GM15510 (cell line): ENCODE measurements around the gene RNF125.

Experiments
- POLR2A ChIP-seq: IDR thresholded peaks from 3 replicates; pipeline ENCODE4 v1.6.1; 2011; ENCODE audit warnings: borderline replicate concordance; ENCODE audit not compliant: insufficient read length; ENCODE audit errors: extremely low read depth

Gene RNF125

GRCh38 chr18:32018331-32019250, at the start of gene RNF125:
TSS of gene RNF125 (plus strand) at chr18:32018825. CDS start at chr18:32018864, 39 bp downstream.
- TF ChIP-seq POLR2A, result peak; percentile 60

- no peak for TF ChIP-seq POLR2A
These were observed 48.0 kb upstream of the RNF125 start for GRCh38 chr18:31970617-31971016.

GRCh38 chr18:31973929-31974546, 44.6 kb upstream of the RNF125 start:
- TF ChIP-seq POLR2A, result no peak

- no peak for TF ChIP-seq POLR2A
These were observed 42.4 kb upstream of the RNF125 start for GRCh38 chr18:31976242-31976641.

GRCh38 chr18:31977270-31977872, 41.3 kb upstream of the RNF125 start:
- no peak for TF ChIP-seq POLR2A

GRCh38 chr18:31978616-31979015, 40.0 kb upstream of the RNF125 start:
- TF ChIP-seq POLR2A, result no peak

GRCh38 chr18:31979714-31980113, 38.9 kb upstream of the RNF125 start:
- TF ChIP-seq POLR2A, result no peak

- no peak for TF ChIP-seq POLR2A
These were observed 37.8 kb upstream of the RNF125 start for GRCh38 chr18:31980863-31981262.

GRCh38 chr18:31983020-31983419, 35.6 kb upstream of the RNF125 start:
- TF ChIP-seq POLR2A, result no peak

- TF ChIP-seq POLR2A, result no peak
These were observed 34.6 kb upstream of the RNF125 start for GRCh38 chr18:31983976-31984375.

GRCh38 chr18:31990823-31991222, 27.8 kb upstream of the RNF125 start:
- TF ChIP-seq POLR2A, result no peak

GRCh38 chr18:31996007-31996406, 22.6 kb upstream of the RNF125 start:
- TF ChIP-seq POLR2A, result no peak

GRCh38 chr18:31998880-31999412, 19.7 kb upstream of the RNF125 start:
- no peak for TF ChIP-seq POLR2A

GRCh38 chr18:32010124-32010721, 8.4 kb upstream of the RNF125 start:
- no peak for TF ChIP-seq POLR2A

GRCh38 chr18:32011193-32011592, 7.4 kb upstream of the RNF125 start:
- TF ChIP-seq POLR2A, result no peak
